ENCODE data around the gene RNF13. TPM values are rescaled to one million over a fixed set of nuclear protein-coding genes. Genes with fewer than 3 reads are reported as not detected.
"Not testable (repeated sequence)": the region's sequence is repeated elsewhere in the genome, so short reads cannot be mapped to it uniquely, and the experiment has no call there.

RNF13 gene
- total RNA-seq, 1 donor from 2014 or later: 49.9 TPM

DNA sequence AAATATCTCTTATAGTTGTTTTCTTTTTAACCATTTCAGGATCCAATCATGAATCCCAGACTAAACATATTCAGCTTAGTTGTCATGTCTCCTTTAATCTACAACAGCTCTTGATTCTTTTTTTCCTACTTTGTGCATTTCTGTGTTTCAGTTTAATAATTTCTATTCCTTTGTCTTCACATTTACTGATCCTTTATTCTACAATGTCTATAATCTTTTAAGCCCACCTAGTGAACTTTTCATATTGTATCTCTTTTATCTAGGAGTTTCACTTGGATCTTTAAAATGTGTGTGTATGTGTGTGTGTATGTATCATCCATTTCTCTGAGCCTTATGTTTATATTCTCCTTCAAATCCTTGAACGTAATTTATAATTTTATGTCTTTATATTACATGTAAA, 70.1 kb downstream of the RNF13 start:
- Histone ChIP-seq H3K79me2 (ENCODE audit: insufficient read depth, low read length) (no peaks in the 10 kb centered on the region), H2AFZ (ENCODE audit: low read depth, low read length) (no peak overlapping the region), H3K27ac (ENCODE audit: low read depth, low read length) (no peak overlapping the region), H3K4me1 (ENCODE audit: insufficient read depth, low read length) (no peaks in the 10 kb centered on the region), H3K27me3 (ENCODE audit: insufficient read depth, low read length) (no peaks in the 10 kb centered on the region), H3K9ac (ENCODE audit: low read length) (no peak overlapping the region), H3K36me3 (ENCODE audit: insufficient read depth, low read length) (no peaks in the 10 kb centered on the region), H4K20me1 (ENCODE audit: insufficient read depth, low read length) (no peaks in the 10 kb centered on the region), H3K4me2 (ENCODE audit: low read length) (no peak overlapping the region), H3K4me3 (ENCODE audit: insufficient read depth, low read depth, low read length) (no peak overlapping the region), H3K9me3 (ENCODE audit: insufficient read depth, low read depth, low read length) (no peaks in the 10 kb centered on the region)
- peaks cover 4% of the 10 kb centered on the region for H3K4me1 Mint-ChIP-seq (ENCODE audit: low read depth, unreplicated experiment)
- H3K9me3 Mint-ChIP-seq (ENCODE audit: unreplicated experiment): no peaks in the 10 kb centered on the region
- H3K36me3 Mint-ChIP-seq (ENCODE audit: low read depth, unreplicated experiment): peaks cover 4% of the 10 kb centered on the region
- FAIRE-seq (no peak), DNase-seq (ENCODE audit: low read depth) (no peak)
- TF ChIP-seq EZH2 (IDR thresholded peaks at IDR 0.05; ENCODE audit: insufficient read depth, low read length): no peak
- TF ChIP-seq, protein P1, sequence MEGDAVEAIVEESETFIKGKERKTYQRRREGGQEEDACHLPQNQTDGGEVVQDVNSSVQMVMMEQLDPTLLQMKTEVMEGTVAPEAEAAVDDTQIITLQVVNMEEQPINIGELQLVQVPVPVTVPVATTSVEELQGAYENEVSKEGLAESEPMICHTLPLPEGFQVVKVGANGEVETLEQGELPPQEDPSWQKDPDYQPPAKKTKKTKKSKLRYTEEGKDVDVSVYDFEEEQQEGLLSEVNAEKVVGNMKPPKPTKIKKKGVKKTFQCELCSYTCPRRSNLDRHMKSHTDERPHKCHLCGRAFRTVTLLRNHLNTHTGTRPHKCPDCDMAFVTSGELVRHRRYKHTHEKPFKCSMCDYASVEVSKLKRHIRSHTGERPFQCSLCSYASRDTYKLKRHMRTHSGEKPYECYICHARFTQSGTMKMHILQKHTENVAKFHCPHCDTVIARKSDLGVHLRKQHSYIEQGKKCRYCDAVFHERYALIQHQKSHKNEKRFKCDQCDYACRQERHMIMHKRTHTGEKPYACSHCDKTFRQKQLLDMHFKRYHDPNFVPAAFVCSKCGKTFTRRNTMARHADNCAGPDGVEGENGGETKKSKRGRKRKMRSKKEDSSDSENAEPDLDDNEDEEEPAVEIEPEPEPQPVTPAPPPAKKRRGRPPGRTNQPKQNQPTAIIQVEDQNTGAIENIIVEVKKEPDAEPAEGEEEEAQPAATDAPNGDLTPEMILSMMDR (IDR thresholded peaks at IDR 0.05; ENCODE audit: insufficient read depth, low read depth, low read length): no peak
- H3K4me3 Mint-ChIP-seq (ENCODE audit: unreplicated experiment): no peak overlapping the region
- no peak overlapping the region for H3K27ac Mint-ChIP-seq (ENCODE audit: unreplicated experiment)
- H3K27me3 Mint-ChIP-seq (ENCODE audit: low read depth, unreplicated experiment): no peaks in the 10 kb centered on the region

DNA sequence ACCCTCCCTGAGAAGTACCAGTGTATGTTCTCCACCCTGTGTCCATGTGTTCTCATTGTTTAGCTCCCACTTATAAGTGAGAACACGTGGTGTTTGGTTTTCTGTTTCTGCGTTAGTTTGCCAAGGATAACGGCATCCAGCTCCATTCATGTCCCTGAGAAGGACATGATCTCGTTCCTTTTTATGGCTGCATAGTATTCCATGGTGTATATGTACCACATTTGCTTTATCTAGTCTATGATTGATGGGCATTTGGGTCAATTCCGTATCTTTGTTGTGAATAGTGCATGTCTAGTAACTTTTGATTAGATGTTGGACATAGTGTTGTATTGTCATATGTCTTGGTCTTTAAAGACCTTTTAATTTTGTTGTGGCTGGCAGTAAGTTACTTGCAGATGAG, 70.8 kb downstream of the RNF13 start:
- H3K79me2 ChIP-seq (ENCODE audit: insufficient read depth, low read length); H3K36me3 ChIP-seq (ENCODE audit: insufficient read depth, low read length); H3K4me3 Mint-ChIP-seq (ENCODE audit: unreplicated experiment); H3K4me1 ChIP-seq (ENCODE audit: insufficient read depth, low read length); H3K27ac ChIP-seq (ENCODE audit: low read depth, low read length); H3K9ac ChIP-seq (ENCODE audit: low read length); FAIRE-seq; H3K4me3 ChIP-seq (ENCODE audit: insufficient read depth, low read depth, low read length); H3K4me1 Mint-ChIP-seq (ENCODE audit: low read depth, unreplicated experiment); H2AFZ ChIP-seq (ENCODE audit: low read depth, low read length); H3K27ac Mint-ChIP-seq (ENCODE audit: unreplicated experiment); DNase-seq (ENCODE audit: low read depth); H3K27me3 ChIP-seq (ENCODE audit: insufficient read depth, low read length); H3K9me3 Mint-ChIP-seq (ENCODE audit: unreplicated experiment); H3K9me3 ChIP-seq (ENCODE audit: insufficient read depth, low read depth, low read length); H3K27me3 Mint-ChIP-seq (ENCODE audit: low read depth, unreplicated experiment); H3K4me2 ChIP-seq (ENCODE audit: low read length); H3K36me3 Mint-ChIP-seq (ENCODE audit: low read depth, unreplicated experiment); H4K20me1 ChIP-seq (ENCODE audit: insufficient read depth, low read length): not testable (repeated sequence)

DNA sequence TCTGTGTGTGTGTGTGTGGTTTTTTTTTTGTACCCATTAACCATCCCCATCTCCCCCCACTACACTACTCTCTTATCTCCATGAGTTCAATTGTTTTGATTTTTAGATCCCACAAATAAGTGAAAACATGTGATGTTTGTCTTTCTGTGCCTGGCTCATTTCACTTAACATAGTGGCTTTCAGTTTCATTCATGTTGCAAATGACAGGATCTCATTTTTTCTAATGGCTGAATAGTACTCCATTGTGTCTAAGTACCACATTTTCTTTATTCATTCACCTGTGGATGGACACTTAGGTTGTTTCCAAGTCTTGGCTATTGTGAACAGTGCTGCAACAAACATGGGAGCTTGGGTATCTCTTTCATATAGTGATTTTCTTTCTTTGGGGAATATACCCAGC, 71.8 kb downstream of the RNF13 start:
- H3K4me1 ChIP-seq (ENCODE audit: insufficient read depth, low read length); H3K4me3 ChIP-seq (ENCODE audit: insufficient read depth, low read depth, low read length); H3K4me3 Mint-ChIP-seq (ENCODE audit: unreplicated experiment); H3K27me3 ChIP-seq (ENCODE audit: insufficient read depth, low read length); H3K9me3 Mint-ChIP-seq (ENCODE audit: unreplicated experiment); H3K36me3 Mint-ChIP-seq (ENCODE audit: low read depth, unreplicated experiment); DNase-seq (ENCODE audit: low read depth); H3K27ac ChIP-seq (ENCODE audit: low read depth, low read length); H3K27ac Mint-ChIP-seq (ENCODE audit: unreplicated experiment); H2AFZ ChIP-seq (ENCODE audit: low read depth, low read length); H3K4me1 Mint-ChIP-seq (ENCODE audit: low read depth, unreplicated experiment); FAIRE-seq; H3K4me2 ChIP-seq (ENCODE audit: low read length); H4K20me1 ChIP-seq (ENCODE audit: insufficient read depth, low read length); H3K36me3 ChIP-seq (ENCODE audit: insufficient read depth, low read length); H3K9ac ChIP-seq (ENCODE audit: low read length); H3K79me2 ChIP-seq (ENCODE audit: insufficient read depth, low read length); H3K9me3 ChIP-seq (ENCODE audit: insufficient read depth, low read depth, low read length); H3K27me3 Mint-ChIP-seq (ENCODE audit: low read depth, unreplicated experiment): not testable (repeated sequence)

DNA sequence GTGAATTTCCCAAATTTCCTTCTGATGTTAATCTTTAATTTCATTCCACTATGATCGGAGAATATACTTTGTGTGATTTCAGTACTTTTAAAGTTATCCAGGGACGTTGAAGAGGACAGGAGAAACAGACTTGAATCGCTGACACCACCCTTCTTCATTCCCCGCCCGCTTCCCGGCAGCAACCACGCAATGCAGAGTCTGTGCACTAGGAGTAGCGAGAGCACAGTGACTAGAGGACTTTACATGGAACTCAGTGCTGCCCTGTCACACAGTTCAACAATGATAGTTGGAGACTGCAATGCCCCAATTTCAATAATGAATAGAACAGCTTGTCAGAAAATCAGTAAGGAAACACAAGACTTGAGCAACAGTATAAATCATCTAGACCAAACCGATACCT, 73.9 kb downstream of the RNF13 start:
- no peak overlapping the region for H3K4me3 Mint-ChIP-seq (ENCODE audit: unreplicated experiment)
- no peak overlapping the region for H2AFZ ChIP-seq (ENCODE audit: low read depth, low read length)
- no peaks in the 10 kb centered on the region for H3K9me3 Mint-ChIP-seq (ENCODE audit: unreplicated experiment)
- no peaks in the 10 kb centered on the region for H3K79me2 ChIP-seq (ENCODE audit: insufficient read depth, low read length)
- no peak for DNase-seq (ENCODE audit: low read depth)
- TF ChIP-seq EZH2 (IDR thresholded peaks at IDR 0.05; ENCODE audit: insufficient read depth, low read length): no peak
- TF ChIP-seq, protein P1 (IDR thresholded peaks at IDR 0.05; ENCODE audit: insufficient read depth, low read depth, low read length): no peak
- no peaks in the 10 kb centered on the region for H3K27me3 ChIP-seq (ENCODE audit: insufficient read depth, low read length)
- FAIRE-seq: no peak
- no peak overlapping the region for H3K27ac Mint-ChIP-seq (ENCODE audit: unreplicated experiment)
- no peak overlapping the region for H3K4me3 ChIP-seq (ENCODE audit: insufficient read depth, low read depth, low read length)
- peaks cover 4% of the 10 kb centered on the region for H3K4me1 Mint-ChIP-seq (ENCODE audit: low read depth, unreplicated experiment)
- no peaks in the 10 kb centered on the region for H3K36me3 ChIP-seq (ENCODE audit: insufficient read depth, low read length)
- peaks cover 4% of the 10 kb centered on the region for H3K36me3 Mint-ChIP-seq (ENCODE audit: low read depth, unreplicated experiment)
- no peaks in the 10 kb centered on the region for H3K4me1 ChIP-seq (ENCODE audit: insufficient read depth, low read length)
- no peak overlapping the region for H3K4me2 ChIP-seq (ENCODE audit: low read length)
- H3K9me3 ChIP-seq (ENCODE audit: insufficient read depth, low read depth, low read length): no peaks in the 10 kb centered on the region
- peaks cover 3% of the 10 kb centered on the region for H4K20me1 ChIP-seq (ENCODE audit: insufficient read depth, low read length)
- H3K27me3 Mint-ChIP-seq (ENCODE audit: low read depth, unreplicated experiment): no peaks in the 10 kb centered on the region
- H3K9ac ChIP-seq (ENCODE audit: low read length): no peak overlapping the region
- H3K27ac ChIP-seq (ENCODE audit: low read depth, low read length): no peak overlapping the region
